IPS DF 19.7 (cell line): ENCODE measurements around the gene NPY4R.
"Not testable (repeated sequence)": the region's sequence is repeated elsewhere in the genome, so short reads cannot be mapped to it uniquely, and the experiment has no call there.

Source experiments
- DNase-seq: peaks from one replicate; pipeline ENCODE4 v3.0.0-alpha.2; 2013; ENCODE audit warnings: low read depth, low spot score

Gene NPY4R, protein sequence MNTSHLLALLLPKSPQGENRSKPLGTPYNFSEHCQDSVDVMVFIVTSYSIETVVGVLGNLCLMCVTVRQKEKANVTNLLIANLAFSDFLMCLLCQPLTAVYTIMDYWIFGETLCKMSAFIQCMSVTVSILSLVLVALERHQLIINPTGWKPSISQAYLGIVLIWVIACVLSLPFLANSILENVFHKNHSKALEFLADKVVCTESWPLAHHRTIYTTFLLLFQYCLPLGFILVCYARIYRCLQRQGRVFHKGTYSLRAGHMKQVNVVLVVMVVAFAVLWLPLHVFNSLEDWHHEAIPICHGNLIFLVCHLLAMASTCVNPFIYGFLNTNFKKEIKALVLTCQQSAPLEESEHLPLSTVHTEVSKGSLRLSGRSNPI

GRCh38 chr10:46465765-46466164 is at the start of gene NPY4R:
NPY4R (minus strand) TSS chr10:46465958; CDS start chr10:46462635, 3,323 bp downstream.
- DNase-seq = not testable (repeated sequence)

- no peak for DNase-seq
Observed at GRCh38 chr10:46515366-46515765, 49.6 kb upstream of the NPY4R start.

GRCh38 chr10:46514899-46515298 is 49.1 kb upstream of the NPY4R start:
- DNase-seq = no peak

- DNase-seq = no peak
Observed at GRCh38 chr10:46514431-46514861, 48.7 kb upstream of the NPY4R start.

DNA sequence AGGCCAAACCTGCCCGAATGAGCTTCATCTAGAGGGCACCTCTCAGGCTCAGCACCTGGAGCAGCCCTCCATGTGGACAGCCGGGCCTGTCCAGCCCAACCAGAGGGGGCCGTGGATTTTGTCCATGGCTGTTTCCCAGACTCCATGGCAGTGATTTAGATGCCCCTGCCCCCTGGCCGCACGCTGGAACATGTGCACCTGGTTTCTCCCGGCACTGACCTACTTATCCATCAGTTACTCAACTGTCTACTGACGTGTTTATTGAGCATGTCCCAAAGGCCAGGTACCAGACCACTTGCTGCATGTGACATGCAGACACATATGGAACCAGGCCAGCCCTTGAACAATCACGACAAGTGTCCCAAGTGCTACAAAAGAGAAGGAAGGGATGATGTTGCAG is 47.6 kb upstream of the NPY4R start:
- not testable (repeated sequence) for DNase-seq

GRCh38 chr10:46512725-46513124 is 47.0 kb upstream of the NPY4R start:
- not testable (repeated sequence) for DNase-seq

DNA sequence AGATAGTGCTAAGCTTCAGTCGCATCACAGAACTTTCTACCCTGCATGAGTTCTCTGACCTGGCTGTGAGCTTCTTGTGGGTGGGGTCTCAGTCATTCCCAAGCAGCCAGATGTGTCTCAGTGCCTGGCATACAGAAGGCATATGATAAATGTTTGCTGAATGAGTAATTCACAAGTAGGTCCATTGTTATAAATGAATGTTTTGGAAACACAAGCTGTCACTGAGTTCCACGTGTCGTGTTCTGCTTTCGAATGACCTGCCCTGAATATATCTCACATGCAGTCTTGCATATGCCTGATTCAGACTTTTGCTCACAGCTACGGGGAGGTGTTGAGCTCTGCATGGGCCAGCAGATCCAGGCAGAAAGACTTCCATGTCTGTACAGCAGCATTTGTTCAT is 46.2 kb upstream of the NPY4R start:
- DNase-seq = not testable (repeated sequence)

DNA sequence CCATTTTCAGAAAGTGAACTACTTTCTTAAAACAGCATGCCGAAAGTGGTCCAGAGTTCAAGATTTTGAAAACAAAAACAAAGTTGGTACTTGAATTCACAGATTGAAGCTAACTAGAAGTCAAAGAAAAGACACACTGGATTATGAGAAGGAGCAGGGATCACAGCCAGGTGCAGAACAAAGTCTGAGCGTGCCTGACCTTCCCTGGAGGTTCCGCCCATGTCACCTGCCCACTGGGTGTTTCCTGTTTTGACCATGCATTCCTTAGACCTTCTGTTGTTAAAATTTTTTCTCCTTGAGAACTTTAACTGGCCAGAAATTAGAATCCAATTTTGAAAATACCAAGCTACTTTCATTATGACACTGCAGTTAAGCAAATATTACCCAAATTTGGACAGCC is 34.2 kb upstream of the NPY4R start:
- not testable (repeated sequence) for DNase-seq

- DNase-seq = not testable (repeated sequence)
Observed at GRCh38 chr10:46498985-46499703, 33.4 kb upstream of the NPY4R start.

- DNase-seq = not testable (repeated sequence)
Observed at GRCh38 chr10:46497878-46498277, 32.1 kb upstream of the NPY4R start.

- not testable (repeated sequence) for DNase-seq
Observed at GRCh38 chr10:46497401-46497800, 31.6 kb upstream of the NPY4R start.

- not testable (repeated sequence) for DNase-seq
Observed at GRCh38 chr10:46491364-46492114, 25.8 kb upstream of the NPY4R start.

DNA sequence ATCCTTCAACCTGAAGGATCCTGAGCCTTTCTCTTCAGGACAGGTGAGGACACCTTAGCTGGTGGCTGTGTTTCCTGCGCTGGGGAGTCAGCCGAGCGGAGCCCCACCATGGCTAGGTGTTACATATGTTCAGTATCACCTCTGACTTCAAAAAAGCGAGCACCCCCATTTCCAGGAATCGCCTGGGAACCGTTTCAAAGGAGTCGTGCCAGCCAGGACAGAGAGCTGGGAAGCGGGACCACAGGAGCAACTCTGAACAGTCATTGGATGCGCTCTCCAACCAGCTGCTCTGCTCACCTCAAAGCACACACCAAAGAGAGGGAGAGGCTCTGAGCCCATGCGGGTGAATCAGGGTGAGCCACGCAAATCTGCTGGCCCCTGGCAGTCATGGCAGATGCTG is 24.5 kb upstream of the NPY4R start:
- not testable (repeated sequence) for DNase-seq

- not testable (repeated sequence) for DNase-seq
Observed at GRCh38 chr10:46486459-46486858, 20.7 kb upstream of the NPY4R start.

GRCh38 chr10:46474746-46475320 is 9.1 kb upstream of the NPY4R start:
- not testable (repeated sequence) for DNase-seq

- not testable (repeated sequence) for DNase-seq
Observed at GRCh38 chr10:46473758-46474157, 8.0 kb upstream of the NPY4R start.

- not testable (repeated sequence) for DNase-seq
Observed at GRCh38 chr10:46470134-46470533, 4.4 kb upstream of the NPY4R start.

DNA sequence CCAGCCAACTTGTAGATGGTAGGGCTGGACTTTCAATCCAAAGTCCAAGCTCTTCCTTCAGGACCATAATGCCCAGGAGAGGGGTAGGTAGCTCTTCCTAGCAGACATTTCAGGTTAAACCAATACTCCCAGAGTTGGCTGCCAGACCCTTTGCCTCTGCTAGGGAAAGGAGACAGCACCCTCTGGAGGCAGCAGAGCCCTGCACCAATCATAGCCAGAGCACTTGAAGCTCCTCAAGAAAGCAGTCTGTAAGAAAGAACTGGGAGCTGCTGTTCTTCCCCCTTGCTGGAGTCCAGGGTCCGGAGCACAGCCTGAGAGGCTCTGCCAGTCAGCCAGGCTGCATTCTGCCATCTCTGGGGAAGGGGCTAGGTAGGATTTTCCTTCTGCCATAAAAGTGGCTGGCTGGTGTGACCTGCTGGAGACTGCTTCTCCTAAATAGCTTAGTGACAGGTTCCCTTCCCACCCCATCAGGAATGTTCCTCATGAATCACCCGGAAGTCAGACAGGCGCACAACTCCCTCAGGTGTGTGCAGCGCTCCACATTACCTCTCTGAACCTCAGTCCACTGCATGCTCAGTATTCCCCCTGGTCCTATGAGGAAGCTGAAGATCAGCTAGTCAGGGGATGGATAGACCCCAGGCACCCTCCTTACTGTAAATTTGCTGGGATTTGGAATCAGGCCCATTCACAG is 2.5 kb upstream of the NPY4R start:
- not testable (repeated sequence) for DNase-seq

DNA sequence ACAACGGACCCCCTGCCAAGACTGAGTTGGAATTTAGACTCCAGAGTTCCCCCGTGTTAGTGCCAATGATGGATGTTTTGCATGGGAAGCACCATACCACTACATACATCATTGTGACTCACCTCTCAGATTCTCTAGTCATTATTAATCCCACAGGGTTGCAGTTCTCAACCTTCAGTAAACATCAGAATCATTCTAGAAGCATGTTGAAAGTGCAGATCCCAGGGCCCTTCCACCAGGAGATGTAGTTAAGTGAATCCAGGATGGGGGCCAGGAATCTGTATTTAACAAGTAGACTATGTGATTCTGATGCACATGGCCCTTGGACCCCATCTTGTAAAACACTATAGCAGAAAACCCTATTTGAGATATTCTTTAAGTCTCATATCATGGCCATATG is 2.1 kb downstream of the NPY4R start:
- DNase-seq = not testable (repeated sequence)

DNA sequence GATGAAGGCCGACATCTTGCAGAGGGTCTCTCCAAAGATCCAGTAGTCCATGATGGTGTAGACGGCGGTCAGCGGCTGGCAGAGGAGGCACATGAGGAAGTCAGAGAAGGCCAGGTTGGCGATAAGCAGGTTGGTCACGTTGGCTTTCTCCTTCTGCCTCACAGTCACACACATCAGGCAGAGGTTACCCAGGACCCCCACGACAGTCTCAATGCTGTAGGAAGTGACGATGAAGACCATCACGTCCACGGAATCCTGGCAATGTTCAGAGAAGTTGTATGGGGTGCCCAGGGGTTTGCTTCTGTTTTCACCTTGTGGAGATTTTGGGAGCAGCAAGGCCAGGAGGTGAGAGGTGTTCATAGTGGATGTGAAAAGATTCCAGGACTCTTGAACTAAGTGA is 3.5 kb downstream of the NPY4R start:
- DNase-seq = not testable (repeated sequence)

GRCh38 chr10:46459579-46459978 is 6.2 kb downstream of the NPY4R start:
- DNase-seq = not testable (repeated sequence)
